ENCODE results near the gene PLEKHF1. TPM values are rescaled to one million over a fixed set of nuclear protein-coding genes. Genes with fewer than 3 reads are reported as not detected.
A peak's percentile ranks its signal among the peaks of the same experiment; 100 is the strongest.

PLEKHF1 gene
- total and polyA plus RNA-seq, 2 of the 8 experiments (the other 6 are each of a cell fraction or from before 2014, with no cell fraction given), result 11.1 to 18.4 TPM

DNA sequence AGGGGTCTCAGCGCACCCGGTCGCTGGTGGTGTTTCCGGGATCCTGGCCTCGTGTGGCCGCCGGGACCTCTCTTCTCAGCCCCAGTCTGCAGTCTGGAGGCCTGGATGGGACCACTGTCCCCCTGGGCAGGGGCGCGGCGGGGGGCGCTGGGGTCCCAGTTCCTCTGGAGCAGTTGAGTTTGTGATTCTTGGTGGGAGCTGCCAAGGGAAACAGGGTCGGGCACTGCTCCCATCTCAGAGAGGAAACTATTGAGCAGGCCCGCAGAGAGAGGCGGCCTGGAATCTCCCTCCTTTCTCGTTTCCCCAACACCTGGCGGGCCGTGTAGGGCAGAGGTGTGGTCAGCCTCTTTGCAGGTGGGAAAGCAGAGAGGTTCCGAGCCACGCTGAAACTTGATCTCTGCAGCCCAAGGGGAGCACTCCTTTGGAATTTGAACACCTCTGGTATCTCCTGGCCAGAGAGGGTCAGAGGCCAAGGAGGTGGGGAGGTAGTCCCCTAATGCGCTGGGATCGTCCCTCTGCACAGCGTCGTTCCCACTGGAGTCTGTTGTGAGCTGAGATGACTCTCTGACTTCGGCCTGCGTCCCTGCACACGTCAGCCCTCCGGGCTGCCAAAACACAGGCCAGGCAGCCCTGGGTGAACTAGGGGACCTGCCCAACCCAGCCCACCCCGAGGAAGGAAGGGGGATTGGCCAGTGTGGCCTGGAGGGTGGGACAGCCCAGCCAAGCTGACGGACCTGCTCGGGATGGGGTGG, 741 bp downstream of the PLEKHF1 start (continued):
- TF ChIP-seq FOSL1 (IDR thresholded peaks at IDR 0.05; ENCODE audit: insufficient read depth, low read depth, low read length), result no peak
- no peak for TF ChIP-seq BRCA1 (IDR thresholded peaks at IDR 0.05; ENCODE audit: low read depth, low read length)
- TF ChIP-seq CHD1 (IDR thresholded peaks at IDR 0.05; ENCODE audit: low read depth, low read length), result no peak
- no peak for TF ChIP-seq CEBPB (IDR thresholded peaks at IDR 0.05; ENCODE audit: low read depth, low read length)
- no peak; the same call in 1 of the 2 replicates for TF ChIP-seq POLR2AphosphoS5 (IDR thresholded peaks at IDR 0.05; ENCODE audit: low read depth, low read length)
- no peak for TF ChIP-seq HDAC2 (IDR thresholded peaks at IDR 0.05; ENCODE audit: borderline replicate concordance in 1 of 2, low read depth in 2 of 2, low read length in 2 of 2)
- TF ChIP-seq RFX5 (IDR thresholded peaks at IDR 0.05; ENCODE audit: borderline replicate concordance, low read depth, low read length), result no peak
- TF ChIP-seq EZH2 (IDR thresholded peaks at IDR 0.05; ENCODE audit: low read depth, low read length, severe bottlenecking), result no peak
- TF ChIP-seq SIN3A (conservative IDR thresholded peaks at IDR 0.05 in 1 of 2, IDR thresholded peaks at IDR 0.05 in 1 of 2; ENCODE audit: low read depth in 1 of 2, low read length in 2 of 2), result peak in 1 of 2 experiments; percentile 50; a peak in 1 of 4 replicates
- TF ChIP-seq CHD7 (IDR thresholded peaks at IDR 0.05; ENCODE audit: insufficient replicate concordance, low read length), result no peak

Data from H1 (cell line).